ENCODE data around the gene WDR64. TPM values are rescaled to one million over a fixed set of nuclear protein-coding genes. Genes with fewer than 3 reads are reported as not detected.

Gene WDR64
- total and polyA plus RNA-seq, 2 of the 13 experiments (the other 11 are each of a cell fraction or from before 2014, with no cell fraction given), result not detected

GRCh38 chr1:241682921-241683320, 30.8 kb downstream of the WDR64 start:
- no peak overlapping the region for H3K4me2 ChIP-seq (ENCODE audit: low read depth, low read length)
- ATAC-seq (no peak), DNase-seq (ENCODE audit: low spot score) (no peak), FAIRE-seq (no peak)
- POLR2A ChIA-PET, result no interaction called here
- H3K4me3 ChIP-seq (replicated peaks in 1 of 3; ENCODE audit: insufficient read depth in 1 of 3, low read depth in 2 of 3, low read length in 3 of 3), result no peak overlapping the region
- H3K36me3 ChIP-seq (replicated peaks in 1 of 2; ENCODE audit: control insufficient read depth in 1 of 2, insufficient read depth in 2 of 2, low read length in 2 of 2), result no peaks in the 10 kb centered on the region
- BruUV-seq (replicated peaks), result no TSS peak
- CTCF ChIA-PET (ENCODE audit: low intra/inter-chr PET ratio, low total read pairs), result no interaction called here
- TF ChIP-seq HOXD1 (CRISPR knock-in tag; IDR thresholded peaks at IDR 0.05) (no peak), SRY (CRISPR knock-in tag; IDR thresholded peaks at IDR 0.05) (no peak), ZNF580 (CRISPR knock-in tag; IDR thresholded peaks at IDR 0.05; ENCODE audit: borderline replicate concordance, low read depth) (no peak), RFX3 (CRISPR knock-in tag; IDR thresholded peaks at IDR 0.05) (no peak), POLR2AphosphoS2 (IDR thresholded peaks at IDR 0.05; ENCODE audit: low read depth, low read length) (no peak), MXD1 (CRISPR knock-in tag; IDR thresholded peaks at IDR 0.05) (no peak), ZNF280B (CRISPR knock-in tag; IDR thresholded peaks at IDR 0.05; ENCODE audit: borderline replicate concordance) (no peak), NR2F6 (IDR thresholded peaks at IDR 0.05) (no peak), NR2F6 (CRISPR knock-in tag; IDR thresholded peaks at IDR 0.05) (no peak)
- TF ChIP-seq, protein P1, sequence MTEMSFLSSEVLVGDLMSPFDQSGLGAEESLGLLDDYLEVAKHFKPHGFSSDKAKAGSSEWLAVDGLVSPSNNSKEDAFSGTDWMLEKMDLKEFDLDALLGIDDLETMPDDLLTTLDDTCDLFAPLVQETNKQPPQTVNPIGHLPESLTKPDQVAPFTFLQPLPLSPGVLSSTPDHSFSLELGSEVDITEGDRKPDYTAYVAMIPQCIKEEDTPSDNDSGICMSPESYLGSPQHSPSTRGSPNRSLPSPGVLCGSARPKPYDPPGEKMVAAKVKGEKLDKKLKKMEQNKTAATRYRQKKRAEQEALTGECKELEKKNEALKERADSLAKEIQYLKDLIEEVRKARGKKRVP (CRISPR knock-in tag; IDR thresholded peaks at IDR 0.05), result no peak
- TF ChIP-seq, protein P2, sequence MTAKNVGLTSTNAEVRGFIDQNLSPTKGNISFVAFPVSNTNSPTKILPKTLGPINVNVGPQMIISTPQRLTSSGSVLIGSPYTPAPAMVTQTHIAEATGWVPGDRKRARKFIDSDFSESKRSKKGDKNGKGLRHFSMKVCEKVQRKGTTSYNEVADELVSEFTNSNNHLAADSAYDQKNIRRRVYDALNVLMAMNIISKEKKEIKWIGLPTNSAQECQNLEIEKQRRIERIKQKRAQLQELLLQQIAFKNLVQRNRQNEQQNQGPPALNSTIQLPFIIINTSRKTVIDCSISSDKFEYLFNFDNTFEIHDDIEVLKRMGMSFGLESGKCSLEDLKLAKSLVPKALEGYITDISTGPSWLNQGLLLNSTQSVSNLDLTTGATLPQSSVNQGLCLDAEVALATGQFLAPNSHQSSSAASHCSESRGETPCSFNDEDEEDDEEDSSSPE (CRISPR knock-in tag; IDR thresholded peaks at IDR 0.05), result no peak
- H3K27me3 ChIP-seq (ENCODE audit: control insufficient read depth in 1 of 2, insufficient read depth in 2 of 2, low read length in 2 of 2), result no peaks in the 10 kb centered on the region
- intact Hi-C loops (cut with micrococcal nuclease; ENCODE audit: unreplicated experiment), result no loop called here
- in situ Hi-C loops (cut with HindIII; ENCODE audit: extremely low pct_ligation_motif_present, low pct_unique_long_range_greater_than_20kb), result no loop called here
- no peak overlapping the region for H3K9ac ChIP-seq (ENCODE audit: insufficient read depth, low read depth, low read length)
- H4K20me1 ChIP-seq (ENCODE audit: insufficient read depth, low read length), result no peaks in the 10 kb centered on the region
- H3K79me2 ChIP-seq (ENCODE audit: insufficient read depth, low read length), result no peaks in the 10 kb centered on the region
- H3K27ac ChIP-seq (ENCODE audit: extremely low read length, insufficient read depth, low read length), result no peak overlapping the region
- H2AFZ ChIP-seq (ENCODE audit: low read length), result no peak overlapping the region
- H3K9me3 ChIP-seq (ENCODE audit: low read length), result no peaks in the 10 kb centered on the region
- WGBS (ENCODE audit: low lambda C conversion rate), result 46% methylated on average over 2 of the region's 2 CpGs
- H3K4me1 ChIP-seq (ENCODE audit: insufficient read depth, low read length), result no peaks in the 10 kb centered on the region
